Cardiac fibroblast (primary cell): ENCODE data around the gene DIS3.
"Not testable (repeated sequence)": the region's sequence is repeated elsewhere in the genome, so short reads cannot be mapped to it uniquely, and the experiment has no call there.

Experiments used
- DNase-seq, 2 donors: peaks; one replicate each; pipeline versions ENCODE4 v3.0.0 to v3.0.0-alpha.2; 2010; ENCODE audit warnings: low read depth in 2 of 2
- H3K4me3 ChIP-seq, 2 donors: replicated peaks in 1 of 2; 1 replicate in 1 of 2; 2 replicates in 1 of 2; pipeline ENCODE4 v1.5.1; 2011; ENCODE audit warnings: low read depth in 2 of 2, low read length in 2 of 2, mild to moderate bottlenecking in 2 of 2, moderate library complexity in 1 of 2
- CTCF ChIP-seq: IDR thresholded peaks from one replicate; pipeline ENCODE4 v1.5.1; 2011; ENCODE audit warnings: low read depth, mild to moderate bottlenecking, low read length, inconsistent platforms

DIS3 gene

GRCh38 chr13:72740015-72740414 lies 41.7 kb downstream of the DIS3 start:
- no peak for TF ChIP-seq CTCF
- DNase-seq: no peak
- H3K4me3 ChIP-seq: no peak overlapping the region

- no peak for TF ChIP-seq CTCF
- no peak overlapping the region for H3K4me3 ChIP-seq
- DNase-seq: no peak
Observed at GRCh38 chr13:72737033-72737432, 44.7 kb downstream of the DIS3 start.

- H3K4me3 ChIP-seq: peak overlapping the region; percentile 98 to 100
- no peak for TF ChIP-seq CTCF
- no peak for DNase-seq
Observed at GRCh38 chr13:72728290-72728605, 53.5 kb downstream of the DIS3 start.

DNA sequence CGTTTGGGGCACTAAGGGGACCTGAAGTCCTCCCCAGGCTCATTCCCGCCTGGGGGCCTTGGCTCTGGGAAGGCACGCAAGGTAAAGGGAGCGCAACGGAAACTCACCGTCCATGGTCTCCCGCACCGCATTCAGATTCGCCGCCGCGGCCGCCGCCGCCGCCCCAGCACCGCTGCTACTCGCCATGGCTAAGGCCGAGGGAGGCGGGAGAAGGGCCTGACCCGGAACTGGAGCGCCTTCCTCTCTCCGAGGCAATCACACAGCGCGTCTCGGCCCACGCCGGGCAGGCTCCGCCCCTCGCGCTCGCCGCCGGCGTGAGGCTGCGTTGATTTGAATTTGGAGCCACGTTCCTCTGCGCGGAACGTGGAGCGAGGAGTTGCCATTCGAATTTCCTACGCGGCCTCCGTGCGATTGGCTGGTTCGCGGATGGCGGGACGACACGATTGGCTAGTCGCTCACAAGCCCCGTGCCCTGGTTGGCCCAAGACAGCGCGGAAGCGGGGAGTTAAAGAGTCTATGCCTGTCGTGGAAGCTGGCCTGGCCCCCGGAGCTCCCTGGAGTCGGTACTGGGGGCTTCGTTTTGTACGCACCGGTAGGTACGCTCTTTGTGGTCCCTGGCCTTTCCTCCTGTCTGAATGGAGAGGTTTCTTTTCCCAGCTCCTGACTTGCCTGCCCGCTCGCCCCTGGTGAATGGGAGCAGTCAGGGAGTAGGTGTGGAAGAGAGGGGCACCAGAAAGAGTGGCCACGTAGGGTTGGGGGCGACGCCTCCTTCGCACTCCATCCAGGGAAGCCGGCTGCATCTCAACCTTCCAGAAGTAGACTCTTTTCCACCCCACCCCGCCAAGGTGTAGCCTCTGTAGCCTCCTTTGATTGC lies 54.0 kb downstream of the DIS3 start, which contains the start of the genes BORA and MZT1:
BORA (plus strand) TSS at position 507 of the 873 bp plus-strand sequence. CDS start 1,018 bp downstream, outside the sequence.
MZT1 (minus strand) TSS at position 213 of the 873 bp plus-strand sequence; CDS start at position 186, 27 bp downstream.
- DNase-seq: peak; percentile 98
- TF ChIP-seq CTCF: no peak
- H3K4me3 ChIP-seq: peak within 1 kb of the TSS; percentile 98 to 100

- TF ChIP-seq CTCF: no peak
- DNase-seq: peak in 1 of 2 donors; percentile 12
- peak overlapping the region; percentile 98 to 100 for H3K4me3 ChIP-seq
Observed at GRCh38 chr13:72726726-72727416, 54.8 kb downstream of the DIS3 start.

DNA sequence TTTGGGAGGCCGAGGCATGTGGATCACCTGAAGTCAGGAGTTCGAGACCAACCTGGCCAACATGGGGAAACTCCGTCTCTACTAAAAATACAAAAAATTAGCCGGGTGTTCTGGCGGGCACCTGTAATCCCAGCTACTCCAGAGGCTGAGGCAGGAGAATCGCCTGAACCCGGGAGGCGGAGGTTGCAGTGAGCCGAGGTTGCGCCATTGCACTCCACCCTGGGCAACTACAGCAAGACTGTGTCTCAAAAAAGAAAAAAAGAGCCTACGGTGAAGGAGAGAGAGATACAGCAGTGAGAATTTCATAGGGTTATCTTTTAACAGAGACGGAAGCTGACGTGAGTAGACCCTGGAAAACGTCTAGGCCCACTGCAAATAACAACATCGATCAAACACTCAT lies 55.5 kb downstream of the DIS3 start:
- DNase-seq: not testable (repeated sequence)
- H3K4me3 ChIP-seq: peak overlapping the region in 1 of 2 donors; percentile 98

DNA sequence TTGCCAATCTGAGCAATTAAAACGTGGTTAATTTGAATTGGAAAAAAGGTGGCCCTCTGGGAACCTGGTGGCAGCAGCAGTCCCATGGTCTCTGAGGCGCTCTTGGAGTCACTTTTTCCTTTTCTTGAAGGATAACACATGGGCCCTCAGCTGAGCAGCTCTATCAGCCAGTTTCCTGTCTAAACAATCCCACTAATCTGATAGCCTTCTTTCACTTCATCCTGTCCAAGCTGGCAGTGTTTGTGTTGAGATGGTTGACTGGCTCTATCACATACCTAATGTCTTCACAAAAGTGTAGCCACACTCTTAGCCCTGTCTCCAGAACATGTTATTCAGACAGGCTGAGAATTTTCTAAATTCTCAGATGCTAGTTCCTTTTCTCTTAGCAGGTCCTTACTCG lies 64.9 kb downstream of the DIS3 start:
- no peak for TF ChIP-seq CTCF
- H3K4me3 ChIP-seq: no peak overlapping the region
- peak in 1 of 2 donors; percentile 32 for DNase-seq
